HG03196 (cell line): ENCODE results near the gene TTC34.
"Not testable (repeated sequence)": the region's sequence is repeated elsewhere in the genome, so short reads cannot be mapped to it uniquely, and the experiment has no call there.

Source experiments
- ATAC-seq: cut with Tn5 transposase; IDR thresholded peaks from one replicate; pipeline ENCODE4 v1.9.1; 2021; ENCODE audit not compliant: unreplicated experiment

Gene TTC34

GRCh38 chr1:2684878-2685277 lies 116.6 kb downstream of the TTC34 start:
- ATAC-seq, result not testable (repeated sequence)

- not testable (repeated sequence) for ATAC-seq
Observed at GRCh38 chr1:2684000-2684399, 117.5 kb downstream of the TTC34 start.

GRCh38 chr1:2683321-2683741 lies 118.2 kb downstream of the TTC34 start:
- not testable (repeated sequence) for ATAC-seq

GRCh38 chr1:2682879-2683278 lies 118.6 kb downstream of the TTC34 start:
- ATAC-seq, result not testable (repeated sequence)

- not testable (repeated sequence) for ATAC-seq
Observed at GRCh38 chr1:2676726-2677125, 124.8 kb downstream of the TTC34 start.

- not testable (repeated sequence) for ATAC-seq
Observed at GRCh38 chr1:2671656-2672055, 129.8 kb downstream of the TTC34 start.

- not testable (repeated sequence) for ATAC-seq
Observed at GRCh38 chr1:2659806-2660205, 141.7 kb downstream of the TTC34 start.

- ATAC-seq, result not testable (repeated sequence)
Observed at GRCh38 chr1:2657909-2658308, 143.6 kb downstream of the TTC34 start.

- not testable (repeated sequence) for ATAC-seq
Observed at GRCh38 chr1:2657124-2657523, 144.4 kb downstream of the TTC34 start.

GRCh38 chr1:2655598-2656434 lies 145.7 kb downstream of the TTC34 start:
- not testable (repeated sequence) for ATAC-seq

- not testable (repeated sequence) for ATAC-seq
Observed at GRCh38 chr1:2654443-2654948, 147.0 kb downstream of the TTC34 start.

- not testable (repeated sequence) for ATAC-seq
Observed at GRCh38 chr1:2653741-2654442, 147.6 kb downstream of the TTC34 start.

- ATAC-seq, result not testable (repeated sequence)
Observed at GRCh38 chr1:2652926-2653571, 148.4 kb downstream of the TTC34 start.

GRCh38 chr1:2652152-2652925 lies 149.2 kb downstream of the TTC34 start:
- ATAC-seq, result not testable (repeated sequence)

- ATAC-seq, result no peak
Observed at GRCh38 chr1:2650967-2651645, 150.4 kb downstream of the TTC34 start.

- no peak for ATAC-seq
Observed at GRCh38 chr1:2646837-2647236, 154.7 kb downstream of the TTC34 start.

- no peak for ATAC-seq
Observed at GRCh38 chr1:2645776-2646175, 155.7 kb downstream of the TTC34 start.

- no peak for ATAC-seq
Observed at GRCh38 chr1:2645143-2645542, 156.3 kb downstream of the TTC34 start.

- no peak for ATAC-seq
Observed at GRCh38 chr1:2644591-2645101, 156.8 kb downstream of the TTC34 start.

GRCh38 chr1:2644171-2644570 lies 157.3 kb downstream of the TTC34 start:
- no peak for ATAC-seq
